CD8-positive, alpha-beta memory T cell (primary cell): Measurements from ENCODE around the gene TPRG1L. TPM values are rescaled to one million over a fixed set of nuclear protein-coding genes. Genes with fewer than 3 reads are reported as not detected.

Source experiments
- CTCF ChIA-PET: fragments of 350-600 bp; sonication (Branson Sonifier 250); formaldehyde crosslinking; loops from one replicate; lab custom pipeline; 2021; ENCODE audit warnings: antibody characterized with exemption; lab: Charles Lee
- POLR2A ChIA-PET: fragments of 350-600 bp; sonication (Branson Sonifier 250); formaldehyde crosslinking; loops from one replicate; lab custom pipeline; 2021; ENCODE audit warnings: antibody characterized with exemption; lab: Charles Lee
- DNase-seq, 5 donors: peaks; one replicate each; pipeline versions ENCODE4 v3.0.0 to v3.0.0-alpha.2; 2020 to 2022; ENCODE audit warnings: mixed read lengths in 1 of 5
- H3K27ac ChIP-seq: one replicate; pipeline ENCODE4 v1.7.0; 2013; ENCODE audit warnings: low read depth, mild to moderate bottlenecking, low read length, moderate library complexity
- H3K27me3 ChIP-seq: 2 replicates; pipeline ENCODE4 v1.7.0; 2013; ENCODE audit warnings: low read length, mild to moderate bottlenecking; ENCODE audit not compliant: insufficient read depth, poor library complexity, severe bottlenecking
- H3K36me3 ChIP-seq: 2 replicates; pipeline ENCODE4 v1.7.0; 2013; ENCODE audit warnings: mild to moderate bottlenecking, low read length, moderate library complexity; ENCODE audit not compliant: insufficient read depth
- H3K4me1 ChIP-seq: 2 replicates; pipeline ENCODE4 v1.7.0; 2013; ENCODE audit warnings: mild to moderate bottlenecking, low read length, moderate library complexity; ENCODE audit not compliant: insufficient read depth
- H3K4me3 ChIP-seq: 2 replicates; pipeline ENCODE4 v1.7.0; 2013; ENCODE audit warnings: mild to moderate bottlenecking, low read length
- H3K9me3 ChIP-seq: 2 replicates; pipeline ENCODE4 v1.7.0; 2013; ENCODE audit warnings: mild to moderate bottlenecking, low read length
- H3K27ac Mint-ChIP-seq, 8 donors: one replicate each; pipeline ENCODE4 v1.8.0; 2020 to 2021; ENCODE audit warnings: mixed read lengths in 8 of 8, mild to moderate bottlenecking in 6 of 8, inconsistent platforms in 3 of 8, moderate library complexity in 3 of 8
- H3K27me3 Mint-ChIP-seq, 2 donors: one replicate each; pipeline ENCODE4 v1.8.0; 2020 to 2021; ENCODE audit warnings: mixed read lengths in 2 of 2, mild to moderate bottlenecking in 1 of 2, moderate library complexity in 1 of 2
- H3K36me3 Mint-ChIP-seq, 3 donors: one replicate each; pipeline ENCODE4 v1.8.0; 2020 to 2021; ENCODE audit warnings: mixed read lengths in 3 of 3, inconsistent platforms in 1 of 3, mild to moderate bottlenecking in 1 of 3
- H3K4me1 Mint-ChIP-seq, 3 donors: one replicate each; pipeline ENCODE4 v1.8.0; 2020 to 2021; ENCODE audit warnings: mixed read lengths in 3 of 3, inconsistent platforms in 1 of 3, mild to moderate bottlenecking in 1 of 3
- H3K4me3 Mint-ChIP-seq, 7 donors: one replicate each; pipeline ENCODE4 v1.8.0; 2020 to 2021; ENCODE audit warnings: mixed read lengths in 7 of 7, mild to moderate bottlenecking in 6 of 7, moderate library complexity in 4 of 7, inconsistent platforms in 2 of 7
- H3K9me3 Mint-ChIP-seq, 5 donors: one replicate each; pipeline ENCODE4 v1.8.0; 2020 to 2022; ENCODE audit warnings: mixed read lengths in 5 of 5, mild to moderate bottlenecking in 3 of 5, moderate library complexity in 2 of 5, inconsistent platforms in 1 of 5
- polyA plus RNA-seq: library from polyadenylated mRNA; unstranded; fragments of 300-500 nt; fragmentation: Illumina TruSeq; gene quantifications from one replicate; pipeline ENCODE4 v1.2.3, GENCODE V29; 2021
- total RNA-seq, 2 experiments: library from RNA; stranded (reverse); gene quantifications; one replicate each; pipeline ENCODE4 v1.2.3, GENCODE V29; 2021

TPRG1L gene
- total and polyA plus RNA-seq, 3 experiments from 2014 or later = 18.9 to 47.7 (median 21.1) TPM

DNA sequence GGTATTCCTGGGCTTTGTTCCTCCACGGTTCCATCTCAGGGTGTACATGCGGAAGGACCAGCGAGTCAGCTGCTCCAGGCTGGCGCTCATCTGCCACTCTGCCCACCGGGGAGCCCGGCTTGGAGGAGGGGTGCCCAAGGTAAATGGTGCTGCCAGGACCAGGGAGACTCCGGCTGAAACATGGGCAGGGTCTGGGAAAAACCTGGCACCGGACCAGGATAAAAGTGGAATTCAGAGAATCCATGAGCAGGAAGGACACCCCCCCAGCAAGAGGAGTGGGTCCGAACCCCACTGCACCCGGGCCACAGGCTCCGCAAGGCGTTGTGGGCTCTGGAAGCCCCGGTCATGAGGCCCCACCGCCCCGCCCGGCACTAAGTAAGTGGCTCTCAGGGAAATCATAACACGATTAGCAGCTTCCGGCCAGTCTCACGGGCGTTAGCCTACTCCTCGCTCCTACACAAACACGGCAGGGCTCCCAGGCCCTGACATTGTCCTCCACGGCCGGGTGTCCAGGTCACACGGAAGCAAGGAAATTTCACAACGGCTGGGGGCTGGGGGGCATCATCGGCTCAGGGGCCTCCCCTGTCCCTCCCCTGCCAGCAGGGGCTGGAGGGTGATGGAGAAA lies 34.6 kb upstream of the TPRG1L start:
- no peak overlapping the region for H3K27ac Mint-ChIP-seq
- Histone ChIP-seq H3K4me1 (no peaks in the 10 kb centered on the region), H3K36me3 (no peaks in the 10 kb centered on the region), H3K27ac (no peak overlapping the region), H3K9me3 (no peaks in the 10 kb centered on the region), H3K4me3 (no peak overlapping the region), H3K27me3 (no peaks in the 10 kb centered on the region)
- H3K27me3 Mint-ChIP-seq = peaks cover 0 to 3% of the 10 kb centered on the region in 2 donors
- no peak overlapping the region for H3K4me3 Mint-ChIP-seq
- ChIA-PET CTCF (no interaction called here), POLR2A (no interaction called here)
- H3K9me3 Mint-ChIP-seq = no peaks in the 10 kb centered on the region
- no peak for DNase-seq
- no peaks in the 10 kb centered on the region for H3K36me3 Mint-ChIP-seq
- H3K4me1 Mint-ChIP-seq = no peaks in the 10 kb centered on the region

DNA sequence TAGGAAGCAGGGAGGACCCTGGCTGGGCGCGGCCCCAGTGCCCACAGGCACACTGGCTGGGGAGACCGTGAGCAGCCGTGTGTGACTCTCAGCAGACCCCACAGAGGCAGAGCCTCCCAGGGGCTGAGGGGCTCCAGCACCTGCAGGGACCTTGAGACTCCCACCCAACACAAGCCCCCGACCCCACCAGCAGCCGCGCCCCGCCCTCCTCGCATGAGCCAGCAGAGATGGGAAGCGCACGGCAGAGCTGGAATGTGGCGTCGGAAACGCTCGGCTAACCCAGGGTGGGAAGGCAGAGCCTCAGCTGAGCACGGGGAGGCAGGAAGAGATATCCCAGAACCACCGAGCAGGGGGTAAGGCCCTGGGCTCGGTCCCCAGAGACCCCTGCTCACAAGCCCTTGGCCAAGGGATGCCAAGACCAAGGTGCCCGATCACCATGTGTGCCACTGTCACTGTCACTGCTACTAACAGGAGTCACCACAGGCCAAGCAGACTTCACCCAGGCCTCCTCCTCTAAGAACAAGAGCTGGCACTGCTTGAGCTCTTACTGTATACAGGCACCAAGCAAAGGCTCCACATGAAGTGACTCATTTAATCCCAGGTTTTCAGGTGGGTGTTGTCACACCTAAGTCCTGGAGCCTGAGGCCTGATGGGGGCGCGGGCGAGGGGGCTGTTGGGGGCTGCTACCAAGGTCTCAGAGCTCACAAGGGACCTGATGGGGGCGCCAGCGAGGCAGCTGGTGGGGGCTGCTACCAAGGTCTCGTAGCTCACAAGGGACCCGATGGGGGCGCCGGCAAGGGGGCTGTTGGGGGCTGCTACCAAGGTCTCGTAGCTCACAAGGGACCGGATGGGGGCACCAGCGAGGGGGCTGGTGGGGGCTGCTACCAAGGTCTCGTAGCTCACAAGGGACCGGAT lies 33.6 kb upstream of the TPRG1L start:
- H3K4me3 ChIP-seq = no peak overlapping the region
- no peaks in the 10 kb centered on the region for H3K36me3 ChIP-seq
- no peak for DNase-seq
- ChIA-PET CTCF (no interaction called here), POLR2A (no interaction called here)
- no peak overlapping the region for H3K4me3 Mint-ChIP-seq
- H3K36me3 Mint-ChIP-seq = no peaks in the 10 kb centered on the region
- H3K27ac ChIP-seq = no peak overlapping the region
- H3K9me3 Mint-ChIP-seq = no peaks in the 10 kb centered on the region
- no peaks in the 10 kb centered on the region for H3K9me3 ChIP-seq
- no peaks in the 10 kb centered on the region for H3K4me1 Mint-ChIP-seq
- no peaks in the 10 kb centered on the region for H3K27me3 ChIP-seq
- peaks cover 0 to 5% of the 10 kb centered on the region in 2 donors for H3K27me3 Mint-ChIP-seq
- no peaks in the 10 kb centered on the region for H3K4me1 ChIP-seq
- H3K27ac Mint-ChIP-seq = peak overlapping the region in 1 of 8 donors; percentile 54

DNA sequence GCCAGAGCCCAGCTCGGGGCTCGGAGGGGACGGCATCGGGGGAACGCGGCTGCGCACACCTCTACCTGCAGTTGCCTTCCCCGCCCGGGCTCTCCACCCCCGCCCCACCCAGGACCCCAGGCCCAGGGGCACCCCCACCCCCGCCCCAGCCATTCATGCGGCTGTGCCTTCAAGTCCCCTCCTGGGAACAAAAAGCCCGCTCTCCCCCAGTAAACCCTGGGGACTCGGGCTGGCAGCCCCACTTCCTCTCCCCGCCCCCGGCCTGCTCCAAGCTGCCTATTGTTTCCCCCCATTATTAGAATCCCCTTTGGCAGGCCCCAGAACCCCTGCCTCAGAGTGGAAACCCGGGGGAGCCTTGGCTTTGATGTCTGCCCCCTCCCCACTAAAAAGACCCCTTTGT lies 31.5 kb upstream of the TPRG1L start:
- ChIA-PET POLR2A (no interaction called here), CTCF (interaction anchor here (1.3 kb wide), 1 partner anchor 28 kb away, joined by 4 read pairs; no protein-coding TSS in a partner anchor)
- no peak overlapping the region for H3K27ac Mint-ChIP-seq
- Histone ChIP-seq H3K9me3 (no peaks in the 10 kb centered on the region), H3K4me3 (no peak overlapping the region), H3K27ac (no peak overlapping the region), H3K27me3 (no peaks in the 10 kb centered on the region), H3K36me3 (no peaks in the 10 kb centered on the region), H3K4me1 (peaks cover 16% of the 10 kb centered on the region)
- no peaks in the 10 kb centered on the region for H3K36me3 Mint-ChIP-seq
- H3K4me3 Mint-ChIP-seq = no peak overlapping the region
- H3K9me3 Mint-ChIP-seq = no peaks in the 10 kb centered on the region
- peaks cover 0 to 4% of the 10 kb centered on the region in 2 donors for H3K27me3 Mint-ChIP-seq
- H3K4me1 Mint-ChIP-seq = peaks cover 11 to 15% (median 13%) of the 10 kb centered on the region in 3 donors
- DNase-seq = no peak

DNA sequence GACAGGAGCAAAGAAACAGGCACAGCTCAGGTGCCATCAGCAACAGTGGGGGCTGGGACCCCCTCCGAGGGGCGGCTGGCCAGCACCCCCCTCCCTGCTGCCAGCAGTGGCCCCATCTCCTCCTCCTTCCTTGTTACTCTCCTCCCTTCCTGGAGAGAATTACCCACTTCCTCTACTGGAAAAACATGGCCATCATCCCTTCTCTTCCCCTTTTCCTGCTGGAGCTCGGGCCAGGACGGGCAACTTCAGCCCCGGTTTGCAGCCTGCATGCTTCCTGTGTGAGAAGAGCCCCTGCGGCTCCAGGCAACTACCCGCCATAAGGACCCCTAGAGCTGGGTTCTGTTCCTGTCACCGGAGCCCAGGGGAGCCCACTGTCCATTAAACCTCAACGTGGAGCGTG lies 31.1 kb upstream of the TPRG1L start:
- Histone ChIP-seq H3K36me3 (no peaks in the 10 kb centered on the region), H3K9me3 (no peaks in the 10 kb centered on the region), H3K27me3 (no peaks in the 10 kb centered on the region), H3K4me1 (peaks cover 20% of the 10 kb centered on the region), H3K4me3 (no peak overlapping the region), H3K27ac (no peak overlapping the region)
- DNase-seq = no peak
- H3K4me3 Mint-ChIP-seq = no peak overlapping the region
- no peaks in the 10 kb centered on the region for H3K9me3 Mint-ChIP-seq
- POLR2A ChIA-PET = no interaction called here
- H3K27ac Mint-ChIP-seq = no peak overlapping the region
- CTCF ChIA-PET = interaction anchor here (1.3 kb wide), 1 partner anchor 27 kb away, joined by 4 read pairs; no protein-coding TSS in a partner anchor
- H3K36me3 Mint-ChIP-seq = no peaks in the 10 kb centered on the region
- peaks cover 11 to 18% (median 15%) of the 10 kb centered on the region in 3 donors for H3K4me1 Mint-ChIP-seq
- H3K27me3 Mint-ChIP-seq = peaks cover 0 to 4% of the 10 kb centered on the region in 2 donors

DNA sequence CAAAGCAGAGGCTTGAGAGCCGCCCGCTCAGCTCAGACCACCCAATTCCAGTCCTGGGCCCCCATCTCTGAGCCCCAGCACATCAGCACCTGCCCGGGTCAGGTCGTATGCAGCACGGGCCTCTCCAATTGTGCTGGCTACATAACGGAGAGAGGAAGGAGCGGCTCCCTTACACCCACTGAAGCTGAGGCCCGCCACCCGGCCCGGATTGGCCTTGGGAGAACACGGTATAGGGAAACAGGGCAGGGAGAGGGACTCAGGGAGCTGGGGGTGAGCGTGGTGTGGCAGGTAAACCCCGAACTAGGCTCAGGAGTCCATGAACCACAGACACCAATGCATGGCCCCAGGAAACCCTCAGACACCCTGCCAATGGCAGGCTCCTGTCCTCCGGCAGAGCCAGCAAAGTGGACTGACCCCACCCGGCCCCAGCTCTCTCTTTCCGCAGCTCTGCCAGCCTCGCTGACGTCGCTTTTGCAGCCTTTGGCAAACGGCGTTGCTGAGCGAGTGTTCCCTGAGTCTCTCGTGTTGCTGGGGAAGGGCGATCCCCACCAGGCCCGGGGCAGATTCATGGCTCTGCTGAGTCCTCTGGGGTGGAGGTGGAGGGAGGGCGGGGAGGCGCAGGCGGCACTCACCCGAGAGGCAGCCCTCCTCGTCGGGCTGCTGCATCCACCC lies 30.0 kb upstream of the TPRG1L start:
- Histone ChIP-seq H3K4me3 (no peak overlapping the region), H3K36me3 (no peaks in the 10 kb centered on the region), H3K9me3 (no peaks in the 10 kb centered on the region), H3K27me3 (no peaks in the 10 kb centered on the region), H3K27ac (no peak overlapping the region), H3K4me1 (peaks cover 26% of the 10 kb centered on the region)
- ChIA-PET POLR2A (interaction anchor here (0.6 kb wide), 1 partner anchor 188 kb away, joined by 3 read pairs; no protein-coding TSS in a partner anchor), CTCF (no interaction called here)
- Mint-ChIP-seq H3K27me3 (peaks cover 0 to 4% of the 10 kb centered on the region in 2 donors), H3K9me3 (no peaks in the 10 kb centered on the region), H3K27ac (no peak overlapping the region), H3K4me1 (peaks cover 14 to 24% (median 15%) of the 10 kb centered on the region in 3 donors), H3K36me3 (no peaks in the 10 kb centered on the region), H3K4me3 (no peak overlapping the region)
- DNase-seq = no peak

DNA sequence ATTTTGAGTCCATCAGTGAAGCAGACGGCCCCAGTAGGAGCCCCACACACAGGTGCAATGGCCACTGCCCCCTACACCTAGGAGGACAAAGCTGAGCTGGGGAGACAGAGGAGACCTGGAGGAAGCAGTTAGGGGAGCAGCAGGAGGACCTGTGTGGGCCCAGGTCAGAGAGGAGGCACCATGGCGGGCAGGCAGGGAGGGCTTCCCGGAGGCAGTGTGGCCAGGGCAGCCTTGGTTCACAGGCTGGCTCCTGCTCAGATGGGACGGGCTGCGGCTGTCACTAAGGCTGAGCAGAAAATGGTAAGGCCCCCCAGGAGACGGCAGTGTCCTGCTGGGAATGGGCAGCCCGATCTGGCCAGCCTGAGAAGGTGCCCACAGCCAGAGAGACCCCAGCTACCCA lies 28.9 kb upstream of the TPRG1L start:
- ChIA-PET POLR2A (no interaction called here), CTCF (no interaction called here)
- H3K36me3 Mint-ChIP-seq = no peaks in the 10 kb centered on the region
- H3K4me3 Mint-ChIP-seq = peak overlapping the region in 1 of 7 donors; percentile 28
- no peaks in the 10 kb centered on the region for H3K9me3 Mint-ChIP-seq
- peaks cover 14 to 24% (median 15%) of the 10 kb centered on the region in 3 donors for H3K4me1 Mint-ChIP-seq
- peak overlapping the region in 1 of 8 donors; percentile 36 for H3K27ac Mint-ChIP-seq
- no peak overlapping the region for H3K27ac ChIP-seq
- peaks cover 26% of the 10 kb centered on the region for H3K4me1 ChIP-seq
- no peaks in the 10 kb centered on the region for H3K27me3 ChIP-seq
- no peak overlapping the region for H3K4me3 ChIP-seq
- DNase-seq = no peak
- no peaks in the 10 kb centered on the region for H3K36me3 ChIP-seq
- H3K27me3 Mint-ChIP-seq = peaks cover 0 to 4% of the 10 kb centered on the region in 2 donors
- no peaks in the 10 kb centered on the region for H3K9me3 ChIP-seq

DNA sequence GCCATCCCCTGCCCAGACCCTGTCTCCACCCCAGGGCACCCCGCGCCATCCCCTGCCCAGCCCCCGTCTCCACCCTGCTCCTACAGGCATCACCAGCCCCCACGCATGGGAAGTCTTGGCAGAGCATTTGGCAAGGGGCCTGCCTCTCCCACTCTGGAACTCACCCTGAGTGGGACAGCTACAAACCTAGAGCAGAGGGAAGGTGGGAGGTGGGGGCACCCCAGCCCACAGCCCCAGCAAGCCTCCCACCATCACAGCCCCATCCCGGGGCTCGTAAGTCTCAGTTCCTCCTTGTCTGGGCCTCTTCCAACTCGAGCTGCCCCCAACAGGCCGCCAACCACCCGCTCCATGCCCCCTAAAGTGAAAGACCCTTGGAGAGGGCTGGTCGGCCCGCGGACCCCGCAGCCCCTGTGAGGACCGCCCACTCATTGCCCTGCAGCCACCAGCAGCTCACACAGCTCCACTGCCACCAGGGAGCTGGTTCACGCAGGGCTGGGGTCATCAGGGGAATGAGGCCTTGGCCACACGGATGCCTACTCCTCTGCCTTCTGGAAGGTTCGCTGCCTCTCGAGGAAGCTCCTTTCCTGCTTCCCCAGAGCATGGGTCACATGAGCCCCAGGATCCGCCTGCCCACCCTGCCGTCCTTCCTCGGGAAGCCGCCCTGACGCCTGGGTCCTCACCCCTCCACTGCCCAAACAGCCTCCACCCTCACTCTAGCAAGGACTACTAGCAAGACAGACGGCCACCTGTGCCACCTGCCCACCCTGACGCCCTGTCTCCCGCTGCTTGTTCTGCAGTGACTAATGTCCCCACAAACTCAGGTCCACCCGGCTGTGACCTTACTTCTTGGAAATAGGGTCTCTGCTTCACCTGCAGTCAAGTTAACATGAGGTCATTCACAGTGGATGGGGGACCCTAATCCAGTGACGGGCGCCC lies 27.9 kb upstream of the TPRG1L start:
- H3K4me1 Mint-ChIP-seq = peaks cover 14 to 24% (median 15%) of the 10 kb centered on the region in 3 donors
- Histone ChIP-seq H3K36me3 (no peaks in the 10 kb centered on the region), H3K27ac (no peak overlapping the region), H3K9me3 (no peaks in the 10 kb centered on the region), H3K27me3 (no peaks in the 10 kb centered on the region), H3K4me3 (peak overlapping the region; percentile 34), H3K4me1 (peaks cover 26% of the 10 kb centered on the region)
- H3K4me3 Mint-ChIP-seq = peak overlapping the region; percentile 41 to 88 (median 80)
- no peaks in the 10 kb centered on the region for H3K36me3 Mint-ChIP-seq
- CTCF ChIA-PET = interaction anchor here (0.9 to 1.0 kb wide), 2 partner anchors 22 to 24 kb away, joined by 3 read pairs; no protein-coding TSS in a partner anchor
- POLR2A ChIA-PET = no interaction called here
- H3K27ac Mint-ChIP-seq = peak overlapping the region; percentile 7 to 85 (median 63)
- no peaks in the 10 kb centered on the region for H3K9me3 Mint-ChIP-seq
- DNase-seq = no peak
- H3K27me3 Mint-ChIP-seq = peaks cover 0 to 4% of the 10 kb centered on the region in 2 donors
